Amniotic stem cell (primary cell): Measurements from ENCODE around the gene NELFA.

ENCODE experiments used
- DNase-seq: peaks from one replicate; lab custom pipeline; 2025; lab: John Stamatoyannopoulos, UW

NELFA gene

DNA sequence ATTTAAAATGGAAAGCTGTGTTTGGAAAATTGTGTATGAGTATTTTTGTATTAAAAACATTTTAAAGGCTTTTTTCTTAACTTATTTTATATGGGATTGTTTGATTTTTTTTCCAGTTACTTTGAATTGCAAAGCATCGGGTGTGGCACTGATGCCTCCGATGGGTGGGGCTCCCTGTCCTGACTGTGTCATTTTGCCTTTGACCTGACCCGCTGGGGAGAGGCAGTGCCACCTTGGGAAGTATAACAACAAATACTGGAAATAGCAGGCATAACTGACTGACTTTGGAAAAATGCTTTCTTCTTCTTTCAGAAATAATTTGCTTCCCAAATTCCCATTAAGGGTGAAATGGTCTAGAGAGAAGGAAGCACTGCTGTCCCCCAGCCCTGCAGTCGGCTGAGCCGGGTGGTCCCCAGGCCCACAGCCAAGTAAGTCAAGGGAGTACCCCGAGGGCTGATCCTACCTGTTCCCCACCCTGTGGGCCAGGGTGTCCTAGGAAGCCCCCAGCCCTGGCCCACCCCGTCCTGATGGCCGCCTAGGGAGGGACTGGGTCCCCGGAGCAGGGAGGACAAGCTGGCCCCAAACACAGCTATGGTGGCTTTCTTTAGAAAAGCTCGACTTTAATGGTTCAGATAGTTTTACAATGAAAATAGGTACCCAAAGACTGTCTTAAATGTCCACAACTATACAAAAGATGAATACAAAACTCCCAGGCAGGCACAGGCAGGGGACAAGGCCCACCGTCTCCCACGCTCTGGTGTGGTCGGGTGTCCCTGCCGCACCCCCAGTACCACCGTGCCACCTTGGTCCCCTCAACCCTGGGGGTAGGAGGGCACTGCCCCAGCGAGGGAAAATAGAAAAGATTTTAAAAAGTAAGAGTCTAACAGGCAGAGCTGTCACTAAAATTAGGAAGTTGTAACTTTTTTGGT lies 26.4 kb downstream of the NELFA start:
- no peak for DNase-seq

DNA sequence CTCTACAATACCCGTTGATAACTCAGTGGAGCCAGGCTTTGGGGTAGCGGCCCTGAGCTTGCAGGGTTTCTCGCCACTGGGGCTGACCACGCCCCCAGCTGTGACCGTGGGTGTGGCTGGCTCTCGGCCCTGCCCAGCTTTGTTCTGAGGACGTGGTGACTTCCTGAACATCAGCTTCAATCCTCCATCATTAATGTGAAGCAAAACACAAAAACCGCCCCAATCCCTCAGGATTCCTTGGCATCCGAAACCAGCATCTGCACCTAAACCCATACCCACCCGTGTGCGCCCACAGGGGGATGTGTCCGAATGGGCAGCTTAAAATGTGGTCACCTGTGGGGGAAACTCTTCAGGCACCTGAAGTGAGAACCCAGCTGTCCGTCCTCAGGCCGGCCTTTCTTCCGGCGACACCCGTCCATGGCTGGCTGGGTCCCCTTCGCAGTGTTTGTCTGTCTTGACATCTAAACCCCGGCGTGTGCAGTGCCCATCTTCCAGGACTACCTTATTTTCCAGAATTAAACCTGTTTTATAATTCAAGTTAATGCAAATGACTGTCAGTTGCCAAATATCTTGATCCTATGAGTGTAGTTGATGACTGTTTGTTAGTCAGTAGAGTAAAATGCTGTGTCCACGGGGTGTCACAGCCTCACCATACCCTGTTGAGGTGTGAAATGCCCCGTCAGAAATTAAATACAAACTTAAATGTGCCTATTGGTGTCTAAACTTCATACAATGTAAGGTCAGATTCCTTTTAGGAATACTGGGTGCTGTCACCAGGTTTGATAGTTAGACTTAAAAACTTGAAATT lies 27.3 kb downstream of the NELFA start:
- DNase-seq = no peak

DNA sequence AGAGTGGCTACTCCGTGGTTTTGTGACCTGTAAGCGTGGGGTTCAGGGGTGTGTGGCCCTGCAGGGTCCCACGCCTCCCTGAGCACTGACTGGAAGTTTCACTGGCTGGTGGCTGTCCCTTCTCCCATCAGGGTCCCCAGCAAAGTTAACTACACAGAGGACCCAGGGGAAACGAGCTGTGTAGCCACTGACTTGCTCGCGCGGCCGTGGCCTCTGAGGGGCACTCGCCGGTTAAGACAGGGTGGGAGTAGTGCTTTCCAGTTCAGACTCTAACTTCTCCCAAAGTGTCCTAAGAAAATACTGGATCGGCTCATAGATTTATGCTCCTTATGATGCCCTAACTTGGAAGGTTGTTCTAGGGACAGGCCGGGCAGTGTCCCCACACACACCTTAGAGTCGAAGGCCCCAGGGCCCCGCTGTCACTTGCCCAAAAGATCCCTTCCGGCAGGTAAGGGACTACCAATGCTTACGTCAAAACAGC lies 28.2 kb downstream of the NELFA start:
- no peak for DNase-seq

DNA sequence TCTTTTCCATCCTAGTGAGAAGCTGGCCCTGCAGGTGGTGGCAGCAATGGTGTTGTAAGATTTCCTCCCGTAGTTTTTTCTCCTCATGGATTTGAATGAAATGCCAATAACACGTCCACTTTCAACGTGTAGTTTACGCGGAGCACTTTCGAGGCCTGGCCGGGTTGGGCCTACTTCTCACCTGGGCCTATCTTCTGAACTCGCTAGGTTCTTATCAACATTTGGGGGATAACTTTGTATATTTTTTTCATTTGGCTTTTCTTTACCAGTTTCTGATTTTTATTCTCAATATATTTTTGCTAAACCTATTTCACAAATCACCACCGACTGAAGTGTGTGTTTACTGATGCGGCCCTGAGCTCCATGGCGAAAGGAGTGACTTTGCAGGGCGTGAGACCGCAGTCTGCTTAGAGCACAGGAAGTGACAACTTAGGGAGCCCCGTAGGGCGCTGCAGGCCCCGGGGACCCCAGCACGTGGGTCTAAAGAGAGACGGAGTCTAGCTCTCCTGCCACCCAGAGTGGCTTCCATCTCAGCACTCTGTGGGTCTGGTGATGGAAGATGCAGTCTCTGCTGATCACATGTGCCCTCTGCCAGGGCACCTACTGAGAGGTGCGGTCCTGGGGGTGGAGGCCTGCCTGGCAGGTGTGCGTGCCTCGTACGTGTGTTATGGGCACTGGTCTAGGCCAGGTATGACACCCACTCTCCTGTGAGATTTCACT lies 29.1 kb downstream of the NELFA start:
- DNase-seq = no peak

DNA sequence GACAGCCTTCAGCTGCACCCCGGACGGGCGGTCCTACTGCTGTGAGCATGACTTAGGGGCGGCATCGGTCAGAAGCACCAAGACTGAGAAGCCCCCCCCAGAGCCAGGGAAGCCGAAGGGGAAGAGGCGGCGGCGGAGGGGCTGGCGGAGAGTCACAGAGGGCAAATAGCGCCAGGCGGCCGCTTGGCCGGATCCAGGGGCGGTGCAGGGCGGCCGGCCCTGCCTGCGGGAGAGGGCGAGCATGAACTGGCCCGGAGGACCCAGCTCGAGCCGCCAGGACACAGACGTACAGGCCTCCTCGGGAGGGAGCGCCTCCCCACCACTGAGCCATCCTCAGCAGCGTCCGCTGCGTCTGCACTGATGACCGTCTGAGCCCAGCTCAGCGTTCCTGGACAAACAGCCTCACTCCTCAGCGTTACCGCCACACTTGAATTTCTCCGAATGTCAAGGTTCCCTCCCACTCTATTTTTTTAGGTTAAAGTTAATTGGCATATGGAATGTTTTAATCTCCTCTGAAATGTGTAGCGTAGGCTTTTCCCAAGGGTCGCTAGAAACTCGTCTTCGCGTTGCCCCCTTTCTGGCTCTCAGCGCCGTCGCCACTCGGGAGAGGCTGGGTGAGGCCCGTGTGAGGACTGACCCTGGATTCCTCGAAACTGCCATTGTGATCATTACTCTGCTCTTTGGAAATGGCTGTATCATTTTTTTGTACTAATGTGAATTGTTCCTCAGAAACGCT lies 29.9 kb downstream of the NELFA start:
- no peak for DNase-seq

DNA sequence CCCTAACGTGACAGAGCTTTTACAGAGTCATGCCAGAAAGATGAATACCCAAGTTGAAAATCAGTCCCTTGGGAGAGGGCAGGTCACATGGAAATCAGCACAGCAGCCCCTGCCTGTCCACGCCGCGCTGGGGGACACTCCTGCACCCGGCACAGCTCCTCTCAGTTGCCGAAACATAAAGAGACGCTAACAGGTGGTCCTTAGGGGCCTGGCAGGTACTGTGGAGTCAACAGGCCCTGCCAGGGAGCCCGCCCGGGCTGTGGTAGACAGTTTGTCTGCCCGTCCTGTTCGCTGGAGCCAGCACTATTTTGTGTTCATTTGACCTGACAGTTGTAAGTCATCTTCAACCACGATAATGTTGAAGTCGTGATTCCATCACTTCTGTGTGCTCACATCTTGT lies 30.5 kb downstream of the NELFA start:
- no peak for DNase-seq

DNA sequence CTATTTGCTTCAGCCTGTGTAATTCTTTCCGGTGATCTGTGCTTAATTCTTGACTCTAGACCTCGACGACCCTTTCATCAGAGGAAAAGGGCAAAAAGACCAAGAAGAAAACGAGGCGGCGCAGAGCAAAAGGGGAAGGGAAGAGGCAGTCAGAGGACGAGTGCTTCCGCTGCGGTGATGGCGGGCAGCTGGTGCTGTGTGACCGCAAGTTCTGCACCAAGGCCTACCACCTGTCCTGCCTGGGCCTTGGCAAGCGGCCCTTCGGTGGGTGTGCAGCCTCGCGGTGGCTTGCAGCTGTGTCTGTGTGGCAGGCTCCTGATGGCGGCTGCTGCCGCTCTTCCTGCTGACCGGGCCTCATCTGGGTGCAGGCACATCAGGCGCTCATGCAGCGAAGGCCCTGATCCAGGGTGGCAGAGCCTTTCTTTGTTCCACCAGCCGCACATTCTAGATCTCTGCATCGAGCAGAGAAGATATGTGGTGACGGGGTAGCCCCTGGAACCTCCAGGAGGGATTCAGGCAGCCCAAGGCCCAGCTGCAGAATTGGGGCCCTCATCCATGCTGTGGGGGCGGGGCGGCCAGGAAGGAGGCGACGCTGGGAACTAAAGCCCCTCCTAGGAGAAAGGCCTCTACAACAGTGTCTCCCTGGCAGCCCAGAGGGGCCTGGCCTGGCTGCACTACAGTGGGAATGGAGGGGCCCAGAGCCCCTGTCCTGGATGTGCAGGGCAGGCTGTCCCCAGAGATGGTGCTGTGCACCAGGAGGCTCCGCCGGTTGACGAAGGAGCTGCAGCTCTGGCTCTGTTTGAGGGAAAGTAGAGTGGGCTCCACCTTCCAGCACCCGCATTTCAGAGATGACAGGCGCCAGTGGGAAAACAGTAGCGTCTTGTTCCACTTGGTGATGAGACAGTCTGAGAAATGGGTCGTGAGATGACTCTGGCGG lies 32.1 kb downstream of the NELFA start:
- DNase-seq = no peak

DNA sequence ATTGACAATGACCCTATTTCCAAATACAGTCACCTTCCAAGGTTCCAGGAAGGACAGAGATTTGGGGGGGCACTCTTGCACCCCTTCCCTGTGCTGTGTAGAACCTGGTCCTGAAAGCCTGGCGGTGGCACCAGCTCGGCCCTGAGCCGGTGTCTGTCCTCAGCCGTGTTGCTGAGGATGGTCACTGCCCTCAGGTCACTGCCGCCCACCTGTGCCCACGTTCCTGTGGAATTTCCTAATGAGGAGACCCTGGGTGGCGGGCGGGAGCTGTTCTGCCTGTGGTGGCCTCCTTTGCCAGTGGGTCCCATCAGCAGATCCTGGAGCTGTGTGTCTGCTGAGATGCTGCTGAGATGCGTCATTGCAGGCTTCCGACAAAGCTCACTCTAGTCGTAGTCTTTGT lies 32.9 kb downstream of the NELFA start:
- no peak for DNase-seq

DNA sequence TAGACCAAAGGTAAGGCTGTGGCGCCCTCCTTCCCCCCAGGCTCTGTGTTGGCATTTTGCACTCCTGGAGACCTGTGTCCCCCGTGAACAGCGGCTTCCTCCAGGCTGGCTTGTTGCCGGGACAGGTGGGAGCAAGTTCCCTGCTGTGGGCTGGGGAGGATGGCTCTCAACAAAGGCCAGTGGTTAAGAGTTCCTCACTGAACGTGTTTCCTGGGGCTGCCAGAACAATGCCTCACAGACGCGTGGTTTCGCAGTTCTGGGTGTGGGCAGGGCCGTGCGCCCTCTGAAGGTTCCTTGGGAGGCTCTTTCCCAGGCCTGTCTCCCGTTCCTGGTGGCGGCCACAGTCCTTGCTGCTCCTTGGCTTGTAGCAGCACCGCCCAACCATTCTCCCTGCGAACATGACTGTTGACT lies 33.4 kb downstream of the NELFA start:
- no peak for DNase-seq

DNA sequence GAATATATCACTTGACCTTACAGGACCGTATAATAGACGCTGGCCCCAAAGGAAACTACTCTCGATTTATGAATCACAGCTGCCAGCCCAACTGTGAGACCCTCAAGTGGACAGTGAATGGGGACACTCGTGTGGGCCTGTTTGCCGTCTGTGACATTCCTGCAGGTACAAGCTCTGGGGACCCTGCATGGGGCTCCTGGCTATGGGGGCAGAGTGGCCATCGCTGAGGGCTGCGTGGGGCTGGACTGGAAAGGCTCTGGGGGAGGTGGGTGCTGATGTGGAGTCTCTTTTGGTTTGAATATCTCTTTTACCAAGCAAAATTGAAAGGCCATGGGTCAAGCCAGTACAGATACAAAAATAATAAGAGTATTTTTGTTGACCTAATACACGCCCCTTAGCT lies 33.9 kb downstream of the NELFA start:
- DNase-seq = no peak

DNA sequence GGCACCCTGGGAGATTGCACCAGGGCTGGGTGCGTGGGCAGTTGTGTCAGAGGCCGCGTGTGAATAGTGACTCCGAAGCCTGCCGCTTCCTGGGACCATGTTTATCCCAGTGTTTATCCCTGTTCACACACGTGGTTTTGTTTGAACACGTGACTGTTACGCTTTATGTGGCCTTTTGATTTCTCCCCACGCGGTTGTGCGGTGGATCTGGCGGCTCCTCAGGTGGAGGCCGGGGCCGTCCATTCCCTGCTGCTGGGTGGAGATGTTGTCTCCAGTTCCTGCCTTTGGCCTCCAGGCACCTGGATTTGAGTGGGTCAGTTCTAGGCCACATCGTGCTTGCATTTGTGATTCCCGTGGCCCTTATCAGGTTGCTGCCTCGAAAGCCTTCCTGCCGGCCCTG lies 35.1 kb downstream of the NELFA start:
- DNase-seq = no peak

DNA sequence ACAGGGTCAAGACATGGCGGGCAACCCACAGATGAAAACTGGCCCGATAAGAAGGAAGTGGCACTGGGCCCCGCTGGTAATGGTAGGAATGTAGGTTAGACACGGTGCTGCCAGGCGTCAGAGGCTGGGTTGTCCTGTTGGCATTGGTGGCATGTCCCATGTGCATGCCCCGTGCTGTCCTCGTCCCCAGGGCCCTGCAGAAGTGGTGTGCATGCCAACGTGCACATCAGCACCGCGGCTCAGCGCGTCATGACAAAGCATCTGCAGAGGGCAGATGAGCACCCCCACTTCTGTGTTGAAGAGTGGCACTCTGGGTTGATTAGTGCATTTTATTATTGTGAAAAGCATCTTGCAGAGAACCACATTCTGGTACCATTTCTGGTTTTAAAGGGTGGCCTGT lies 35.6 kb downstream of the NELFA start:
- no peak for DNase-seq

DNA sequence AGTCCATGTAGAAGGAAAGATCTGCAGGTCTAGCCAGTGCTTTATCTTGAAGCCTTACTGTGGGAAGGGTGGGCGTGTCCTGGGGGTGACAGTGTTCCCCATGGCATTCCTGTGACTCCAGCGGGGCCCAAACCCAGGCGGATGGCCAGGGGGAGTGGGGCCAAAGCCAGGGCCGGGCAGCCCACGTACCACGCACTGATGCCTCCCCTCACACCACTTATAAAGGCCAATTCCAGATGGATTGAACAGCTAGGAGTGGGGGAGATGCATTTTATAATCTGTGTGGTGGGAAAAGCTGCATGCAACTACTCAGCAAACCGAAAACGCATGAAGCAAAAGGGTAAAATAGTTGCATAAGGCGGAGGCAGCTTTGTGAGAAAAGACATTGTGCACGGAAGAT lies 36.4 kb downstream of the NELFA start:
- no peak for DNase-seq

DNA sequence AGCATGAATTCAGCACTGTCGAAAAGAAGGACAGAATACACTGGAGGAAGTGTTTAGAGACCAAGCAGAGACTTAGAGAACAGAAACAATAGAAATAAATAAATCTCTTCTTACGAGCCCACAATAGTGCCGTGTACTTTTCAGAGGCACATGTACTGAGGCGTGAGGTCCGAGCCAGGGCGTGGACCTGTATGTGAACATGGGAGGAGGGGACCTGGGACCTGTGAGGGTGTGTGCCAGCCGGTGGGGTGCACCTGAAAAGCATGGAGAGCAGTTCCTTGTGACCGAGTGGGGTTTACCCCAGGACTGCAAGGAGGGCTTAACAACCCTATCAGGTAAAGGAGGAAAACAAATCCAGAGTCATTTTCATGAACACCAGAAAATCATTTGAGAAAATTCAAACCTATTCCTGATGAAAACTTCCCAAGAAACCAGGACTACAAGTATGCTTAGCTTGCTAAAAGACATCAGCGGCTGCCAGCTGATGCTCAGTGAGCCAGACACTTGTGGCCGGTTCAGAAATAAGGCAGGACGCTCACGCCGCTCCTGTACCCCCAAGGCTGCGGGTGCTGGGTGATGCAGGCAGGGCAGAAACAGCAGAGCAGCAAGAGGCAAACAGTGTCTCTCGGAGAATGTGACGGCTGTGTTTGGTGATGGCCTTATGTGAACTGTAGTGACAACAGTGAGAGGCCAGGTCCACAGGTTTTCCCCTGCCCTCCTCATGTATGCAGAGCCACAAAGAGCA lies 37.1 kb downstream of the NELFA start:
- no peak for DNase-seq

DNA sequence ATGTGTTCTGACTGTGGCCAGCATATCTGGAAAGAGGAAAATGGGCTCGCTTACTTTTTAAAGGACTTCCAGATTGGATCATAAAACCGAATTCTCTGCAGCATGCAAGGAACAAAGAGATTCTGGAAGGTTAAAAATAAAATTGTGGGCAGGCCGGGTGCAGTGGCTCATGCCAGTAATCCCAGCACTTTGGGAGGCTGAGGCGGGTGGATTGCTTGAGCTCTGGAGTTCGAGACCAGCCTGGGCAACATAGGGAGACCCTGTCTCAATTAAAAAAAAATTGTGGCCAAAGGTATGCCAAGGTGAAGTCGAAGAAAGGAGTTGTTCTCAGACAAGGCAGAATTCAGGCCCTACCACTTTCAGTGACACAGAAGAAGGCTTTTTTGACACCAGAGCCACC lies 37.8 kb downstream of the NELFA start:
- no peak for DNase-seq

DNA sequence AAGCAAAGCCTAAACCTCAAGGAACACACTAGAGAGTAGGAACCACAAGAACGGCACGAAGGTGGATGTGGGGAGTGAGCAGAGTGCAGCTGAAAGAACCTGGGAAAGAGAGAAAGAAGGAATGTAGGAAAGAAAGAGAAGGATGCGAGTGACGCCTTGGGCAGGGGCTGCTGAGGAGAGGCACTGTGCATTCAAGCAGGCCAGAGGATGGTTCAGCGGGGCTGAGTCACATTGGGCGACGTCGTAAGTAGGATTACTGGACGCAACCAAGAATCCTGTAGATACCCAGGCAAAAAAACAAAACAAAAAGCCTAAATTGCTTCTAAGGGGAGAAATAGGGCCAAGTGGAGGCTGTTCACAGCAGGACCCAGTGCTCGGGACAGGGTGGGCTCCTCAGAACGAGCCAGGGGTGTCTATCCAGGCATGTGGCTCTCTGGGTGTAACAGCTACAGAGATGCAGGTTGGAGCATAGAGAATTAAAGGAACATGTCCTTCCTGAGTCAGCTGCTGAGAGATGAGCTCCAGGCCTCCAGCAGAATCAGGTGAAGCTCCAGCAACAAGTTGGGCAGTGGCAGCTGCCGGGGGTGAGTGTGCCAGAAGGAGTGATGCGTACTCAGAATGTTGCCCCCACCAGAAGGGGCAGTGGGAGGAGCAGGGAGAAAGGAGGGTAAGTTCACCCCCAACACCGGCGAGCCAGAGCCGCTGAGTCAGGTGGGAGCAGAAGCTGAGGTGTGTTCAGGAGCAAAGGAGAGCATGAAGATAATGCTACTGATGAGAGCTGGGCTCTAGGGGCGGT lies 38.6 kb downstream of the NELFA start:
- DNase-seq = no peak

DNA sequence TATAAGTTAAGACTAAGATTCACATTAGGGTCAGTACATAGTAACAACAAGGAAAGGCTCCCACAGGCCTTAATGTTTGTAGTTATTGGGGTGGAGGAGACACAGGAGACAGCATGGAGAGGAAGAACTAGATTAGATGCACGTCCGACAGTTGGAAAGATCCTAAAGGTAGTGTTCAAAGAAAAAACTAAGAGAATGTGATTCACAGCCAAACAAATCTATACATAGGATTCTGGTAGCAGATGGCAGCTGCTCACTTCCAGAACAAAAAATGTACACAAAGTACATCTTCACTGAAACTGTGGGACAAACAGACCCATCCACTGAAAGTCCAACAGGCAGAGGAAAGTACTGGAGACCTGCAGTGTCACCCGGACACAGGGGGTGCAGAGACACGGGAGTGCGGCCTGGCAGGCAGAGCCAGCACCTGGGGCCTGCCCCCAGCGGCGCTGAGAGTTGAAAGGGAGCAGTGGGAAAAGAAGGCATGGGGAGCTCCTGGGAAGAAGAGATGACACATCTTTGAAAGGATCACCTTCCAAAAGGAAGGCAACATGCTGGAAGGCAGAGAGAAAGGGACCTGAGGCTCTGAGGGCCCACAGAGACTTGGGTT lies 40.0 kb downstream of the NELFA start:
- no peak for DNase-seq

DNA sequence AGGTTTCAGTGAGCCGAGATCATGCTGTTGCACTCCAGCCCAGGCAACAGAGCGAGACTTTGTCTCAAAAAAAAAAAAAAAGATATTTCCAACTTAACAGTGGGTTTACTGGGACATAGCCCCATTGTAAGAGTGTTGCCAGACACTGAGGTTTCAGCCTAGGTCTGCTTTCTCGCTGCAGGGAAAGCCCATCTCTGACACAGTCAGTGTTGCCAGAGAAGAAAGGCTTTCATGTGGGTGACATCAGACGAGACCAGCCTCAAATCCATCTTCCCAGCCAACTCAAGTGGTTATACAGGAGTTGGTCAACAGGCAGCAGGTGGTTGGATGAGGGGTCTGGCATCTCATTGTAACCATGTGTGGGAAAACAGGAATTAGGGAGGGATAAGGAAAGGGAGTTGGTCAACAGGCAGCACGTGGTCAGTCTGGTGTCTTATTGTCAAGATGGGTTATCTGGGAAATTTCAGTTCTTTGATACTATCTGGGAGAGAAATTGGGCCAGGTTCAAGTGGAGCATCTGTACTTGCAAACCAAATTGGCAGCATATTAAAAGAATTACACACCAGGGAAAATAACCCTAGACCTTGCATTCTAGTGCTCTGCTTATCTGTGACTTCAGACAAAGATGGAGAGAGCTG lies 41.1 kb downstream of the NELFA start:
- DNase-seq = no peak
